ENCODE measurements around the gene LRMDA. TPM values are rescaled to one million over a fixed set of nuclear protein-coding genes. Genes with fewer than 3 reads are reported as not detected.

LRMDA gene
- total and polyA plus RNA-seq, 2 of the 8 experiments (the other 6 are each of a cell fraction or from before 2014, with no cell fraction given) = 0.86 to 2.8 TPM

GRCh38 chr10:75542084-75542483 lies 110.7 kb downstream of the LRMDA start:
- Histone ChIP-seq H2AFZ (ENCODE audit: low read length) (no peak overlapping the region), H2BK5ac (ENCODE audit: low read depth, low read length) (no peak overlapping the region), H3K4me1 (replicated peaks in 1 of 4; ENCODE audit: control insufficient read depth in 3 of 4, insufficient read depth in 4 of 4, low read length in 3 of 4) (peaks cover 1 to 22% (median 10%) of the 10 kb centered on the region in 4 experiments; a peak in 4 of 7 replicates), H2BK12ac (ENCODE audit: low read depth, low read length) (no peak overlapping the region), H3K79me2 (ENCODE audit: control insufficient read depth in 1 of 2, insufficient read depth in 2 of 2, low read length in 2 of 2) (no peaks in the 10 kb centered on the region), H3K14ac (ENCODE audit: insufficient read length) (no peak overlapping the region), H3K79me1 (ENCODE audit: low read depth, low read length) (no peaks in the 10 kb centered on the region), H3K18ac (ENCODE audit: extremely low read depth, low read length) (no peak overlapping the region), H3K27ac (ENCODE audit: low read depth, low read length) (no peak overlapping the region), H4K91ac (replicated peaks; ENCODE audit: insufficient read length, low read length) (no peak overlapping the region), H3K36me3 (ENCODE audit: control insufficient read depth in 2 of 4, insufficient read depth in 4 of 4, low read length in 3 of 4) (no peaks in the 10 kb centered on the region), H3K56ac (replicated peaks; ENCODE audit: insufficient read length, low read depth, low read length) (no peak overlapping the region), H3K9ac (replicated peaks in 1 of 4; ENCODE audit: extremely low read depth in 1 of 4, low read depth in 3 of 4, low read length in 3 of 4) (no peak overlapping the region), H3K4me3 (ENCODE audit: extremely low read depth in 1 of 4, insufficient read depth in 2 of 4, low read depth in 3 of 4, low read length in 4 of 4) (no peak overlapping the region), H3K4me2 (ENCODE audit: insufficient read depth in 1 of 2, low read depth in 2 of 2, low read length in 2 of 2) (peak overlapping the region in 1 of 2 experiments; percentile 18; a peak in 2 of 4 replicates), H2BK15ac (ENCODE audit: low read length) (no peak overlapping the region), H2BK120ac (replicated peaks; ENCODE audit: low read depth, low read length) (no peak overlapping the region), H3K23me2 (ENCODE audit: low read depth, low read length) (no peaks in the 10 kb centered on the region), H4K8ac (ENCODE audit: extremely low read depth, insufficient read depth, low read length) (no peak overlapping the region), H3K9me3 (ENCODE audit: insufficient read depth in 2 of 2, low read depth in 1 of 2, low read length in 1 of 2) (no peaks in the 10 kb centered on the region), H4K20me1 (replicated peaks in 1 of 2; ENCODE audit: control insufficient read depth in 1 of 2, insufficient read depth in 2 of 2, low read length in 2 of 2) (no peaks in the 10 kb centered on the region), H3K4ac (replicated peaks; ENCODE audit: insufficient read length, low read depth, low read length) (no peak overlapping the region), H3K23ac (ENCODE audit: insufficient read length) (no peak overlapping the region), H4K5ac (ENCODE audit: insufficient read length, low read depth, low read length) (no peak overlapping the region), H2BK20ac (ENCODE audit: low read length) (no peak overlapping the region), H2AK5ac (ENCODE audit: low read depth, low read length) (no peak overlapping the region), H3K27me3 (replicated peaks in 1 of 4; ENCODE audit: control insufficient read depth in 3 of 4, extremely low read depth in 1 of 4, insufficient read depth in 3 of 4, low read length in 3 of 4) (no peaks in the 10 kb centered on the region)
- ChIA-PET CTCF (ENCODE audit: partially characterized antibody) (interaction anchor here (0.6 kb wide), 1 partner anchor 467 kb away, joined by 3 read pairs; no protein-coding TSS in a partner anchor), POLR2A (ENCODE audit: partially characterized antibody) (no interaction called here)
- no peak for FAIRE-seq
- no peak for DNase-seq (ENCODE audit: low read depth in 1 of 2, low spot score in 2 of 2)
- whole genome bisulfite sequencing, 2 experiments (ENCODE audit: extremely low coverage in 1 of 2, insufficient coverage in 1 of 2, insufficient read length in 1 of 2, insufficient replicate concordance in 2 of 2, low coverage in 1 of 2, low lambda C conversion rate in 2 of 2, missing lambda C conversion rate in 1 of 2) = 18% methylated on average over 2 of the region's 2 CpGs; no CpG with 5 or more reads in 1 of the 2 experiments
- TF ChIP-seq NANOG (IDR thresholded peaks at IDR 0.05; ENCODE audit: insufficient read depth, low read depth, low read length, poor library complexity, severe bottlenecking) = no peak
